HG02938 (cell line): Measurements from ENCODE around the gene SFMBT1.
"Not testable (repeated sequence)": the region's sequence is repeated elsewhere in the genome, so short reads cannot be mapped to it uniquely, and the experiment has no call there.

Experiments used
- ATAC-seq: cut with Tn5 transposase; IDR thresholded peaks from one replicate; pipeline ENCODE4 v1.9.1; 2021; ENCODE audit warnings: mild to moderate bottlenecking, moderate library complexity; ENCODE audit not compliant: unreplicated experiment

The SFMBT1 gene

DNA sequence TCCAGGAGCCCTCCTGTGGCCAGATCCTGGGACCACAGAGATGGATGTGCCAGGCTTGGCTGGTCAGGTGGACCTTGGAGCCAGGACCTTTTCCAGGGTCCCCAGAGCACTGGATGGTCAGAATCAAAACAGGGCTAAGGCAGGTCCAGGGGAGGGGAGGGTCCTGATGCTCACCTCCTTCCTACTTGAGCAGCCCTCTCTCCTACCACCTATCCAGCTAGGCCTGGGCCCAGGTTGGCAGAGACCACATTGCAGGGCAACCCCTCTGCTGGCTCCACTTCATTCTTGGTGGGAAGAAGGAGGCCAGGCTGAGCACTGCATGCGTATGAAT, 28.5 kb upstream of the SFMBT1 start:
- ATAC-seq, result no peak

- no peak for ATAC-seq
Observed at GRCh38 chr3:53073553-53074365, 27.9 kb upstream of the SFMBT1 start.

DNA sequence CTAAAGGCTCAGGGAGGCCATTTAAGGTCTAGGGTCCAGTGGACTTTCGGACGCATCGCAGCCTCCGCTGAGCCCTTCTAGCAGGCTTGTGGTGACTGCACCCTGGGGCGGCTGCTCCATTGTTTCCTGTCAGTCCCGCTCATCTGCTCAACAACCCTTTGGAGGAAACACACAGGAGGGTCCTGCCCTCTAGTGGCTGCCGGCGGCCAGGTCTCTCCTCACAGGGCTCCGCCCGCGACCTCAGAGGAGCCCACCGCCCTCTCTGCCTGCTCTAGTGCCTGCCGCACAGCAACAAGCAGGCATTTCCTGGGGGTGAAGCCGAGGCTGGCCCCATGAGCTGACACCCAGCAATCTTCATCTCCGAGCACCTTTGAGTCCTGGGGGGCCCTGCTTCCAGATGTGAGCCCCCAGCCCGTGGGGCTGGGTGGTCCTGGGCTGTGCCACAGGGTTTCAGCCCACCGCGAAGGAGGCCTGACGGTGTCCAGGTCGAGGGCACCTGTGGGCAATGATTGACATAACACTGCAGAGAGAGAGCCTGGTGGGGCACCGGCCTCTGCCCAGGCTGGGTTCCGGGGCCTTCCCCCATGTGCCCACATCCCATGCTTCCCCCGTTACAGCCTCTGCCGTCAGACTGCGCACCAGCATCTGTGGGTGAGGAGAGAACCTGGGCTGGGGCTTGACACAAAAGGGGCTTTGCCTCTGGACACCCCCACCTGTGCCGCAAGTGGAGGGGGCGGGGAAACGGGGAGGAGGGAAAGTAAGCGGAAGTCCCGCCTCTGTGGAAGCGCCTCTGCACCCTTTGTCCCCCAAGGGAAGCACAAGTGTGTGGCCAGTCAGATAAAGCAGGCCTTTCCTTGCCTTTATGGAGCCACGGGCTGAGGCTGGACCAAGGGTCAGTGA, 27.0 kb upstream of the SFMBT1 start:
- ATAC-seq, result peak; percentile 87

- no peak for ATAC-seq
Observed at GRCh38 chr3:53071882-53072431, 26.1 kb upstream of the SFMBT1 start.

DNA sequence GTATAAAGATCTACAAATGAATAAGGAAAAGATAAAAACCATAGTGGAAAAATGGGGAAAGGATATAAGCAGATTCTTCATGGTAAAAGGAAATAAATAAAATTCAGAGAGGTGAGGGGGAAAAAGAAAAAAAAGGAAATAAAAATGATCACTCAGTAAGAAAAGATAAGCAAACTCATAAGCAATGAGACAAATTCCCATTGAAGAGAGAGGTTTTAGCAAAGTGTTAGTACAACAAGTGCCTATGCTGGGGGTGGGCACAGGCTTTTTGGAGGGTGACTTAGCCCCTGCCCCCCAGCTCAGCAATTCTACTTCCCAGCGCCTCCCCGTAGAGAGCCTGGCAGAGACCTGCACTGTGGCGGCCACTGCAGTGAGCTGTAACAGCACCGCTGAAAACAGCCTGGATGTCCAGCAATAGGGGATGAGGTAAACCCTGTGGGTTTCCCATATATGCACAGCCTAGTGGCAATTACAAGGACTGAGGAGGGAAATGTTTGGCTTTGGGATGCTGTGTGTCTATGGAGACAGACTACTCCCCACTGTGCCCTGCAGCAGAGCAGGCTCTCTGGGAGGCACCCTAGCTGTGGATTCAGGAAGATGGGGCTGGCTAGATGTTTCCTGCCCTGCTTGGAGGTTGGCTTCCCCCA, 23.7 kb upstream of the SFMBT1 start:
- ATAC-seq, result no peak

- ATAC-seq, result no peak
Observed at GRCh38 chr3:53068176-53068575, 22.3 kb upstream of the SFMBT1 start.

GRCh38 chr3:53067567-53067966, 21.7 kb upstream of the SFMBT1 start:
- no peak for ATAC-seq

- no peak for ATAC-seq
Observed at GRCh38 chr3:53065841-53066480, 20.1 kb upstream of the SFMBT1 start.

- ATAC-seq, result no peak
Observed at GRCh38 chr3:53062905-53063304, 17.0 kb upstream of the SFMBT1 start.

DNA sequence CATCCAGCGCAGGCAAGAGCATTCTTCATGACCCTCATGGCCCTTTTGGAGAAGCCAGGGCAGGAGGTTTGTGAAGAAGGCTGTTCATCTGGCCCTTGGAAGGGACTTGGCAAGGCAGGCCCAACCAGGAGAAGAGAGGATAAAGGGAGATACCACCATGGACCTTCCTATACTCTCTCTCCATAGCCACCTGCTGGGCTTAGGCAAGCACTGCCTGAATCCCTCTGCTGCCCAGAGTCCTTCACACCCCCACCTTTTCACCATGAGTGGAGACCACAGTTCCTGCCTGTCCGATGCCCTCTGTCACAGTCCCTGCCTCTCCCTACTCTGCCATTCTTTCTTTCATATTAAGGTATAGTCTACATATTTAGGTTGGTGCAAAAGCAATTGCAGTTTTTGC, 10.6 kb upstream of the SFMBT1 start:
- ATAC-seq, result no peak

GRCh38 chr3:53054233-53054632, 8.4 kb upstream of the SFMBT1 start:
- ATAC-seq, result not testable (repeated sequence)

- no peak for ATAC-seq
Observed at GRCh38 chr3:53051929-53052328, 6.1 kb upstream of the SFMBT1 start.

DNA sequence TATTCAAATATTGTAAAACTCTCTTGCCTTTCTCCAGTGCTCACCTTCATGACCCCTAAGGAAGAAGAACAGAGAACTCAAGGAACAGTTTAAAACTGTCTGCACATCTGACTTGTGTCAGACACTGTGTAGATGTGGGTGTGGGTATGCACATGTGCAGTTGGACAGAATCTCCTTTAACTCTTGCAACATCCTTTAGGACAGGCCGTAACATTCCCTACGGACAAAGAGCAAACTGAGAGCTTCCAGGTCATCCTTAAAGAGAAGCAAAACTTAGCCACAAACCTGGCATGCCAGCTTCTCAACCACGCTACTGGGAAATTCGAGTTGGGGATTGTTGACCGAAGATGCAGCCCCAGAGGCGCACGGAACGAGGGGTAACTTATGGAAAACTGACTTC, 4.1 kb upstream of the SFMBT1 start:
- no peak for ATAC-seq

GRCh38 chr3:53046171-53047170, 598 bp upstream of the SFMBT1 start:
- ATAC-seq, result peak; percentile 30

GRCh38 chr3:53044711-53045517, 959 bp downstream of the SFMBT1 start:
- ATAC-seq, result peak; percentile 24

GRCh38 chr3:53044371-53044710, 1.5 kb downstream of the SFMBT1 start:
- ATAC-seq, result no peak

DNA sequence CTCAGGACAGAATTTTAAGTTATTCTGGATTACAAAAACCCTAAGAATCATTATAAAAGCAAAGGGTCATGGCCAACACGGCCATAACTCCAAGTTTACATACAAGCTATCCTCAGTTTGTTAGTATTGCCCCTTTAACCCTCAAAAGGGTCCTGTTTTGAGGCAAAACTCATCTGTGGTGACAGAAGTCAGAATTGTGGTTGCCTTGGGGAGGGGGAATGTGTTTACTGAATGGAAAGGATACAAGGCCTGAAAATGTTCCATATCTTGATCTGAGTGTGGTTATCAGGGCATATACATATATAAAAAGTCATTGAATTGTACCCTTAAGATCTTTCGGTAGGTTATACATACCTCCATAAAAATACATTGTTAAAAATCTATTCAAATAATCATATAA, 2.1 kb downstream of the SFMBT1 start:
- ATAC-seq, result no peak

DNA sequence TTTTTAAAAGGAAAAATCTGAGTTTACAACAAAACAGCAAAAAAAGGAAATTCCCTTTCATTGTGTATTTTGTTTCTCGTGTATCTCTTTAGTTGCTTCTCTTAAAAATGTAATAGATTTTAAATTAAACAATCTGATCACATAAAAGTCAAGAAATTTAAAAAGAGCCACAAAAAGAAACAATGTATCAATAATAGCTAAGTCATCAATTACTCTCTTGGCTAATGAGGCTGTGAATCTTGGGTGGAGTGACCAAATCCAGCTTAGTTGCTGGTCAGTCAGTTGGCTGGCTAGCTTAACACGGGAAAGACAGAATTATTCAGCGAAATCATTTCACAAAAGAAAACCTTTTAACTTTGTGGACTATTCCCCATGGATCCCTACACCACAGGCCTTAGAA, 3.2 kb downstream of the SFMBT1 start:
- ATAC-seq, result no peak

- ATAC-seq, result no peak
Observed at GRCh38 chr3:53040351-53040820, 5.5 kb downstream of the SFMBT1 start.
